Thoracic aorta (tissue), 2 donors: ENCODE measurements around the gene ABCA12. TPM values are rescaled to one million over a fixed set of nuclear protein-coding genes. Genes with fewer than 3 reads are reported as not detected.
"Not testable (repeated sequence)": the region's sequence is repeated elsewhere in the genome, so short reads cannot be mapped to it uniquely, and the experiment has no call there.

Source experiments
- ATAC-seq: fragments of 150-250 bp; one replicate; pipeline ENCODE4 v1.8.0; 2017; ENCODE audit warnings: low read depth; ENCODE audit not compliant: insufficient number of reproducible peaks, low FRiP score
- DNase-seq: peaks from one replicate; pipeline ENCODE4 v3.0.0-alpha.2; 2020; ENCODE audit warnings: low spot score
- H3K27ac ChIP-seq, 2 donors: fragments of 200-600 bp; sonication (generic); 1 replicate in 1 of 2; 2 replicates in 1 of 2; pipeline ENCODE4 v1.5.1; 2016; ENCODE audit warnings: mild to moderate bottlenecking in 2 of 2, moderate library complexity in 2 of 2
- H3K27me3 ChIP-seq: fragments of 200-600 bp; sonication (generic); replicated peaks from 2 replicates; pipeline ENCODE4 v1.6.0; 2016; ENCODE audit warnings: mild to moderate bottlenecking; ENCODE audit not compliant: insufficient read depth
- H3K36me3 ChIP-seq: fragments of 200-600 bp; sonication (generic); one replicate; pipeline ENCODE4 v1.5.1; 2016
- H3K4me1 ChIP-seq, 2 donors: fragments of 200-600 bp; sonication (generic); 1 replicate in 1 of 2; 2 replicates in 1 of 2; pipeline versions ENCODE4 v1.5.1 to v1.6.0; 2016; ENCODE audit warnings: low read depth in 2 of 2, mild to moderate bottlenecking in 1 of 2; ENCODE audit not compliant: control insufficient read depth in 1 of 2
- H3K4me3 ChIP-seq: fragments of 200-600 bp; sonication (generic); 2 replicates; pipeline ENCODE4 v1.5.1; 2016; ENCODE audit warnings: mild to moderate bottlenecking
- H3K9me3 ChIP-seq: fragments of 200-600 bp; sonication (generic); 2 replicates; pipeline ENCODE4 v1.5.1; 2016
- total RNA-seq, 2 donors: library from RNA; depleted of rRNA; stranded (reverse); fragments of >200 nt; gene quantifications; one replicate each; pipeline versions ENCODE4 v1.1.0 to v1.2.3, GENCODE V29; 2016
- TF ChIP-seq, protein P1 (sequence below): fragments of 200-600 bp; sonication (generic); IDR thresholded peaks from one replicate; pipeline ENCODE4 v1.5.1; 2019; ENCODE audit warnings: antibody characterized with exemption

The ABCA12 gene
- total RNA-seq, 2 donors from 2014 or later: 0.14 TPM; not detected in 1

DNA sequence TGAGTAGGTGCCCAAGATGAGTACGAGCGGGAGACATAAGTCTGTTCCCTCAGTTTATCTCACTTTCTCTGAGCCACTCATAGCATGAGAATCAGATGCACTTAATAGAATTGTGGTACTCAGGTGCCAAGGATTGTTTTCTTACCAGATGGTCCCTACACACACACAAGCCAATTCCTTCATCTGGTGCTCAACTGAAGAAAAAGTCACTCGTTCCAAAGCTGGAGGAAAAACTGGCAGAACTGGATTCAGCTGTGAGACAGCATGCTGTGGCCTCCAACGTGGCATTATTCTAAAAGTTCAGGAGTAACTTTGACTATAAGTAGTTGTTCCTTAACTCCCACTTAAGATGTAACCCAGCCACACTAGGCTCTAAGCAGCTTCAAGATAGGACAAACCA, 33.4 kb upstream of the ABCA12 start:
- TF ChIP-seq, protein P1, sequence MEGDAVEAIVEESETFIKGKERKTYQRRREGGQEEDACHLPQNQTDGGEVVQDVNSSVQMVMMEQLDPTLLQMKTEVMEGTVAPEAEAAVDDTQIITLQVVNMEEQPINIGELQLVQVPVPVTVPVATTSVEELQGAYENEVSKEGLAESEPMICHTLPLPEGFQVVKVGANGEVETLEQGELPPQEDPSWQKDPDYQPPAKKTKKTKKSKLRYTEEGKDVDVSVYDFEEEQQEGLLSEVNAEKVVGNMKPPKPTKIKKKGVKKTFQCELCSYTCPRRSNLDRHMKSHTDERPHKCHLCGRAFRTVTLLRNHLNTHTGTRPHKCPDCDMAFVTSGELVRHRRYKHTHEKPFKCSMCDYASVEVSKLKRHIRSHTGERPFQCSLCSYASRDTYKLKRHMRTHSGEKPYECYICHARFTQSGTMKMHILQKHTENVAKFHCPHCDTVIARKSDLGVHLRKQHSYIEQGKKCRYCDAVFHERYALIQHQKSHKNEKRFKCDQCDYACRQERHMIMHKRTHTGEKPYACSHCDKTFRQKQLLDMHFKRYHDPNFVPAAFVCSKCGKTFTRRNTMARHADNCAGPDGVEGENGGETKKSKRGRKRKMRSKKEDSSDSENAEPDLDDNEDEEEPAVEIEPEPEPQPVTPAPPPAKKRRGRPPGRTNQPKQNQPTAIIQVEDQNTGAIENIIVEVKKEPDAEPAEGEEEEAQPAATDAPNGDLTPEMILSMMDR: no peak

DNA sequence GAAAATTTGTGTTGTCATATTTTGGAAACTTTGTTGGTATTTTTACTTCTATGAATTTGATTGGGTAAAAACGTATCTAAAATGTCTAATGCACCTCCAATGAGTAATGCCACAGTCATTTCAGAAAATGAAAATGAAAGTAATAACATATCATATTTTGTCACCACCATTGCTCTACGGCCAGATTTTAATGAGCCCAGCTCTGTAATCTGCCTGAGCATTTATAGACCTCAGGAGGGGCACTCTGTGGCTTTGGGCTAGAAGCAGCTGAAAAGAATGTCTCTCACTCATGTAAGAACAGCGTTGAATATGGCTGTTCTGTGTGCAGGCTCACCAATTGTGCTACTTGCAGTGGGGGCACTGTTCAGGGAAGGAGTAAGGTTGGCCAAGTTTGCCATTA, 32.7 kb upstream of the ABCA12 start:
- Histone ChIP-seq H3K27ac (no peak overlapping the region), H3K9me3 (no peaks in the 10 kb centered on the region), H3K36me3 (no peaks in the 10 kb centered on the region), H3K27me3 (no peaks in the 10 kb centered on the region), H3K4me1 (peaks cover 0 to 6% of the 10 kb centered on the region in 2 donors), H3K4me3 (peak overlapping the region; percentile 62)
- ATAC-seq: no peak
- DNase-seq: no peak
- TF ChIP-seq, protein P1: no peak

More for the DNA sequence above, 33.4 kb upstream of the ABCA12 start:
- H3K27ac ChIP-seq: no peak overlapping the region
- H3K9me3 ChIP-seq: no peaks in the 10 kb centered on the region
- DNase-seq (no peak), ATAC-seq (no peak)
- H3K36me3 ChIP-seq: no peaks in the 10 kb centered on the region
- H3K4me1 ChIP-seq: peaks cover 0 to 6% of the 10 kb centered on the region in 2 donors
- H3K4me3 ChIP-seq: no peak overlapping the region
- no peaks in the 10 kb centered on the region for H3K27me3 ChIP-seq

DNA sequence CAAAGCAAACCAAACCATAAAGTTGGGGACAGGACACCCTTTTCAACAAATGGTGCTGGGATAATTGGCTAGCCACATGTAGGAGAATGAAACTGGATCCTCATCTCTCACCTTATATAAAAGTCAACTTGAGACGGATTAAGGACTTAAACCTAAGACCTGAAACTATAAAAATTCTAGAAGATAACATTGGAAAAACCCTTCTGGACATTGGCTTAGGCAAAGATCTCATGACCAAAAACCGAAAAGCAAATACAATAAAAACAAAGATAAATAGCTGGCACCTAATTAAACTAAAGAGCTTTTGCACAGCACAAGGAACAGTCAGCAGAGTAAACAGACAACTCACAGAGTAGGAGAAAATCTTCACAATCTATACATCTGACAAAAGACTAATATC, 28.1 kb upstream of the ABCA12 start:
- not testable (repeated sequence) for H3K4me1 ChIP-seq, H3K4me3 ChIP-seq, DNase-seq, H3K36me3 ChIP-seq, ATAC-seq, H3K27ac ChIP-seq, H3K9me3 ChIP-seq, H3K27me3 ChIP-seq

- H3K36me3 ChIP-seq, H3K9me3 ChIP-seq, H3K27ac ChIP-seq, H3K4me1 ChIP-seq, H3K4me3 ChIP-seq, DNase-seq, H3K27me3 ChIP-seq, ATAC-seq: not testable (repeated sequence)
These were observed 24.9 kb upstream of the ABCA12 start for GRCh38 chr2:215163319-215163718.

- Histone ChIP-seq H3K4me1 (no peaks in the 10 kb centered on the region), H3K36me3 (no peaks in the 10 kb centered on the region), H3K9me3 (no peaks in the 10 kb centered on the region), H3K27me3 (no peaks in the 10 kb centered on the region), H3K27ac (no peak overlapping the region), H3K4me3 (no peak overlapping the region)
- ATAC-seq (no peak), DNase-seq (no peak)
- TF ChIP-seq, protein P1: no peak
These were observed 22.9 kb upstream of the ABCA12 start for GRCh38 chr2:215161301-215161829.

- H3K36me3 ChIP-seq: no peaks in the 10 kb centered on the region
- no peak for DNase-seq
- no peak overlapping the region for H3K4me3 ChIP-seq
- H3K9me3 ChIP-seq: no peaks in the 10 kb centered on the region
- H3K27ac ChIP-seq: no peak overlapping the region
- TF ChIP-seq, protein P1: no peak
- ATAC-seq: no peak
- no peaks in the 10 kb centered on the region for H3K4me1 ChIP-seq
- no peaks in the 10 kb centered on the region for H3K27me3 ChIP-seq
These were observed 21.7 kb upstream of the ABCA12 start for GRCh38 chr2:215160081-215160480.
